Retinal pigment epithelial cell (primary cell): Measurements from ENCODE around the gene BMP3.

Experiments
- DNase-seq: peaks from one replicate; pipeline ENCODE4 v3.0.0-alpha.2; 2010; ENCODE audit warnings: low read depth
- H3K4me3 ChIP-seq: 2 replicates; pipeline ENCODE4 v1.5.1; 2011; ENCODE audit warnings: mild to moderate bottlenecking, low read length, control low read depth, moderate library complexity
- CTCF ChIP-seq: conservative IDR thresholded peaks from 2 replicates; pipeline ENCODE4 v1.5.1; 2011; ENCODE audit warnings: low read depth, low read length, control low read depth, inconsistent platforms

BMP3 gene

DNA sequence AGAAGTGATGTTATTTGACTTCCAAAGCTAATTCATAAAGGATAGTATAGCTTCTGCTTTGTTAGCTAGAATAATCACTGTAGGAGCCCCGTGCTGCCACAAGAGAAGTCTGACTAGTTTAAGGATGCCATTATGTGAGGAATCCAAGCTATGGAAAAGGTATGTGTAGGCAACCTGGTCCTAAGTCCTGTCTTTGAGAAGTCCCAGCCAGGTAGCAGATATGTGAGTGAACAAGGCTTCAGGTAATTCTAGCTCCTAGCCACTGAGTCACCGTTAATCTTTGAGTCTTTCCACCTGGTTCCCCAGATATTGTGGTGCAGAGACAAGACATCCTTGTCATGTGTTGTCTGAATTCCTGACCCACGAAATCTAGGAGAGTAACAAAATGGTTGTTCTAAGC lies 55.5 kb downstream of the BMP3 start:
- no peak for DNase-seq
- no peak overlapping the region for H3K4me3 ChIP-seq
- TF ChIP-seq CTCF, result no peak

- TF ChIP-seq CTCF, result no peak
- H3K4me3 ChIP-seq, result no peak overlapping the region
- DNase-seq, result no peak
Observed at GRCh38 chr4:81093720-81094401, 63.4 kb downstream of the BMP3 start.

GRCh38 chr4:81095389-81095788 lies 64.9 kb downstream of the BMP3 start:
- H3K4me3 ChIP-seq, result no peak overlapping the region
- no peak for TF ChIP-seq CTCF
- DNase-seq, result no peak

- DNase-seq, result no peak
- TF ChIP-seq CTCF, result no peak
- H3K4me3 ChIP-seq, result no peak overlapping the region
Observed at GRCh38 chr4:81096566-81096965, 66.1 kb downstream of the BMP3 start.

DNA sequence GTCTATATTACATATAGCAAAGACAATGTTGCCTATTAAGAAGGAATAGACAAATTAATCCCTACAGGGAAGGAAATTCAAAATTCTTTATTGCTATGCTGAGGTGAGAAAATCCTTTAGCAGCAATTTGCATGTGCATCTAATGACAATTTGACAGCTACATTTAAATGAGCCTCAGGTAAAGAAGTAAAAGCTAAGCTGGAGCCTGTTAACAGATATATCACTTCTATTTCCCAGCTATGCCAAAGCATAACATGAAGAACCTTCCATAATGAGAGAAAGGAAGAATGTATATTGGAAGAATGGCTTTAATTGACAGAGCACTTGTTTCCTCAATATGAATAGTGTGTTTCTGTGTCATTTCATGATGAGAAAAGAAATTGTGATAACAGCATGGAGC lies 71.6 kb downstream of the BMP3 start:
- no peak for TF ChIP-seq CTCF
- H3K4me3 ChIP-seq, result no peak overlapping the region
- no peak for DNase-seq

DNA sequence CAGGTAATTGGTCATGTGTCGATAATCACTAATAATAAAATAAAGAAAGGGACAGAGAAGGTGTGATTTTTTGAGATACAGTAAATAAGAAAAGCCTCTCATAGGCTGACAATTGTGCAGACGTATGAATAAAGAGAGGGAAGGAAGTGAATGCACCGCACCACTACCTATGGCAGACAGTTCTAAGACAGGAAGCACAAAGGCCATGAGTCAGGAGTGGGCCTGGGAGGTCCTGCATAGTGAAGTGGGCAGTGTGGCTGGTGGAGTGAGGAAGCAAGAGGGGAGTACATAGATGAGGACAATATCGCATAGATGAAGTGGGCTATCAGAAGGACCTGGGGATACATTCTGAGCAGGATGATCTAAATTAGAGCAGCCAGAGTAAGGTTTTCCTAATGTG lies 75.6 kb downstream of the BMP3 start:
- no peak for TF ChIP-seq CTCF
- no peak overlapping the region for H3K4me3 ChIP-seq
- DNase-seq, result no peak
